Measurements from ENCODE around the gene FAM219B. TPM values are rescaled to one million over a fixed set of nuclear protein-coding genes. Genes with fewer than 3 reads are reported as not detected.
A peak's percentile ranks its signal among the peaks of the same experiment; 100 is the strongest.
"Not testable (repeated sequence)": the region's sequence is repeated elsewhere in the genome, so short reads cannot be mapped to it uniquely, and the experiment has no call there.

The FAM219B gene
- total RNA-seq, 1 donor from 2014 or later: 108 TPM

GRCh38 chr15:74889883-74890664 is 16.6 kb downstream of the FAM219B start, which contains the start of gene MPI:
Gene MPI, plus strand, starts transcription at chr15:74890042. Its CDS starts 32 bp downstream, at chr15:74890074.
- Histone ChIP-seq H3K4me3 (peak within 1 kb of the TSS; percentile 96), H3K27ac (replicated peaks) (peak within 1 kb of the TSS; percentile 93), H3K9me3 (replicated peaks) (no peaks in the 10 kb centered on the region), H3K36me3 (peaks cover 20% of the 10 kb centered on the region), H3K4me1 (peaks cover 52% of the 10 kb centered on the region), H3K27me3 (ENCODE audit: low read depth) (no peaks in the 10 kb centered on the region)
- intact Hi-C loops (cut with micrococcal nuclease): no loop called here
- peak; percentile 24 for TF ChIP-seq CTCF (IDR thresholded peaks at IDR 0.05; ENCODE audit: borderline replicate concordance)
- peak; percentile 88 for DNase-seq

- peaks cover 52% of the 10 kb centered on the region for H3K4me1 ChIP-seq
- H3K4me3 ChIP-seq: peak overlapping the region; percentile 96
- no peak for TF ChIP-seq CTCF (IDR thresholded peaks at IDR 0.05; ENCODE audit: borderline replicate concordance)
- no peaks in the 10 kb centered on the region for H3K9me3 ChIP-seq (replicated peaks)
- intact Hi-C loops (cut with micrococcal nuclease): no loop called here
- H3K27me3 ChIP-seq (ENCODE audit: low read depth): no peaks in the 10 kb centered on the region
- DNase-seq: peak; percentile 57
- H3K36me3 ChIP-seq: peaks cover 20% of the 10 kb centered on the region
- peak overlapping the region; percentile 93 for H3K27ac ChIP-seq (replicated peaks)
Observed at GRCh38 chr15:74889390-74889882, 17.2 kb downstream of the FAM219B start.

GRCh38 chr15:74888716-74889115 is 17.9 kb downstream of the FAM219B start:
- intact Hi-C loops (cut with micrococcal nuclease): no loop called here
- TF ChIP-seq CTCF (IDR thresholded peaks at IDR 0.05; ENCODE audit: borderline replicate concordance): no peak
- Histone ChIP-seq H3K4me1 (peaks cover 52% of the 10 kb centered on the region), H3K9me3 (replicated peaks) (no peaks in the 10 kb centered on the region), H3K4me3 (peak overlapping the region; percentile 96), H3K27me3 (ENCODE audit: low read depth) (no peaks in the 10 kb centered on the region), H3K36me3 (peaks cover 20% of the 10 kb centered on the region), H3K27ac (replicated peaks) (peak overlapping the region; percentile 93)
- no peak for DNase-seq

- H3K36me3 ChIP-seq; intact Hi-C loops (cut with micrococcal nuclease); DNase-seq; H3K4me3 ChIP-seq; H3K27me3 ChIP-seq (ENCODE audit: low read depth); H3K27ac ChIP-seq (replicated peaks); H3K9me3 ChIP-seq (replicated peaks): not testable (repeated sequence)
- peaks cover 43% of the 10 kb centered on the region for H3K4me1 ChIP-seq
Observed at GRCh38 chr15:74887537-74888193, 19.0 kb downstream of the FAM219B start.

GRCh38 chr15:74885461-74885860 is 21.2 kb downstream of the FAM219B start:
- Histone ChIP-seq H3K36me3 (no peaks in the 10 kb centered on the region), H3K4me1 (peaks cover 21% of the 10 kb centered on the region), H3K9me3 (replicated peaks) (peaks cover 7% of the 10 kb centered on the region), H3K27ac (replicated peaks) (no peak overlapping the region), H3K27me3 (ENCODE audit: low read depth) (no peaks in the 10 kb centered on the region), H3K4me3 (no peak overlapping the region)
- no peak for DNase-seq
- intact Hi-C loops (cut with micrococcal nuclease): no loop called here
- no peak for TF ChIP-seq CTCF (IDR thresholded peaks at IDR 0.05; ENCODE audit: borderline replicate concordance)
